GM12873 (cell line): ENCODE measurements around the gene TCHP.

Experiments
- TF ChIP-seq, protein P1 (sequence below): IDR thresholded peaks from 2 replicates; pipeline ENCODE4 v1.5.1; 2012; ENCODE audit warnings: low read depth, mild to moderate bottlenecking, moderate library complexity, low read length, control low read depth; ENCODE audit not compliant: insufficient read depth; ENCODE audit errors: missing control alignments

The TCHP gene

DNA sequence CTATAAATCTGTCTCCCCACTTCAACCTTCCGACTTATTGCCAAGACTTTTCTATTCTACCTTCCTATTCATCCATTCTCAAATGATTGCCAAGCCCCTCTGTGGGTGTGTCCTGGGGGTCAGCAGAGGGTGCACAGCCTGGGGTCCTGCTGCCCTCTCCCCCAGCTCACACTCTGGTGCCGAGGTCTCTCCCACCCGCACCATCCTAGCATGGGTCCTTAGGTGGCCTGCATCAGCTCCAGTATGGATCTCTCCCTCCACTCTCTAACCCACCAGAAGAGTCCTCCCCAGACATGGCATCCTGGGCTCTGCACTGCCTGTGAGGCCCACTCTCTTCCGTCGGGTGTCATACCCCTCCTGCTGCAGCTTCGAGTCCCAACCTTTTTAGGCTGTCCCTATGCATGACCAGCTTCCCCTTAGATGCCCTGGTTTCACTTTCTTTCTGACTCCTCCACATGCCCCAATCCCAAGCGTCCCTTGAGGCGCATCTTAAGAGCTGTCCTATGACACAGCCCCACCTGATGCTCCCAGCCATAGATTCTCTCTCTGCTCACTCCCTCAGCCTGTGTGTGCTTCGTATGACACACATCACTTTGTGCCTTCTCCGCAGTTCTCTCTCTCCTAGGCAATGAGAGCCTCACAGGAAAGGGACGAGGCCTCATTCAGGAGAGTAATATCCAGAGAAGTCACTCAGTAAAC lies 52.2 kb downstream of the TCHP start:
- TF ChIP-seq, protein P1, sequence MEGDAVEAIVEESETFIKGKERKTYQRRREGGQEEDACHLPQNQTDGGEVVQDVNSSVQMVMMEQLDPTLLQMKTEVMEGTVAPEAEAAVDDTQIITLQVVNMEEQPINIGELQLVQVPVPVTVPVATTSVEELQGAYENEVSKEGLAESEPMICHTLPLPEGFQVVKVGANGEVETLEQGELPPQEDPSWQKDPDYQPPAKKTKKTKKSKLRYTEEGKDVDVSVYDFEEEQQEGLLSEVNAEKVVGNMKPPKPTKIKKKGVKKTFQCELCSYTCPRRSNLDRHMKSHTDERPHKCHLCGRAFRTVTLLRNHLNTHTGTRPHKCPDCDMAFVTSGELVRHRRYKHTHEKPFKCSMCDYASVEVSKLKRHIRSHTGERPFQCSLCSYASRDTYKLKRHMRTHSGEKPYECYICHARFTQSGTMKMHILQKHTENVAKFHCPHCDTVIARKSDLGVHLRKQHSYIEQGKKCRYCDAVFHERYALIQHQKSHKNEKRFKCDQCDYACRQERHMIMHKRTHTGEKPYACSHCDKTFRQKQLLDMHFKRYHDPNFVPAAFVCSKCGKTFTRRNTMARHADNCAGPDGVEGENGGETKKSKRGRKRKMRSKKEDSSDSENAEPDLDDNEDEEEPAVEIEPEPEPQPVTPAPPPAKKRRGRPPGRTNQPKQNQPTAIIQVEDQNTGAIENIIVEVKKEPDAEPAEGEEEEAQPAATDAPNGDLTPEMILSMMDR: no peak

DNA sequence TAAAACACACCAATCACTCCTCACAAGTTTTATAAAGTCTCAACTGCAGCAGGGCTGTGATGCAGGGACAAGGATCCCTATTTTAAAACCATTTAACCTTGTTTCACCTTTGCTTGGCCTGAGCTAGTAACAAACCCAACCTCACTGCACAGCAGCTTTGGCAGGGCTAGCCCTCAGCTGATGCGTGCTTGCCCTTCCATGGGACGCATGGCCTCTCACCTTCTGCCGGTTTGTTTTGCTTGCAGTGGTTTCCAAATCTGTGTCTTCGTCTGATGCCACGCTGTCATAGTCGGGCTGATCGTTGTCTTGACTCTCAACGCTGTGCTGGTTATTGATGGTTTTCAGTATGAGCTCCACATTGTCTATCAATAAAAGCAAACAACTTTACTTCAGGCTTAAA lies 52.8 kb downstream of the TCHP start:
- TF ChIP-seq, protein P1: no peak

DNA sequence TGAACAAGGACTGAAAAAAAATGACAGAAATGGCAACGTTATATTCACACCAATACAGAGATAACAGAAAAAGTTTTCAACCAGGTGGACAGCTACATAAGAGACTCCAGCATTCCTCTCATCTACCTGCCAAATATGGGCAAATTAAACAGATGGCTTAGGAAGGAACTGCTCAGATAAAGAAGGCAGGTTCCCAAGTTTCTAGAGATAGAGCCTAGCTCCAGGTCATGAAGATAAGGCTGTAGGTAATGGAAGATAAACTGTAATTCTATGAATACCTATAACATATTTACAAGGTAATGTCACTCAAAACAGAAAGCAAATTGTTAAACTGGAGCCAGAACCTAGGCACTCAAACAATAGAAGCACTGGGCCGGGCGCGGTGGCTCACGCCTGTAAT lies 53.6 kb downstream of the TCHP start:
- TF ChIP-seq, protein P1: no peak

DNA sequence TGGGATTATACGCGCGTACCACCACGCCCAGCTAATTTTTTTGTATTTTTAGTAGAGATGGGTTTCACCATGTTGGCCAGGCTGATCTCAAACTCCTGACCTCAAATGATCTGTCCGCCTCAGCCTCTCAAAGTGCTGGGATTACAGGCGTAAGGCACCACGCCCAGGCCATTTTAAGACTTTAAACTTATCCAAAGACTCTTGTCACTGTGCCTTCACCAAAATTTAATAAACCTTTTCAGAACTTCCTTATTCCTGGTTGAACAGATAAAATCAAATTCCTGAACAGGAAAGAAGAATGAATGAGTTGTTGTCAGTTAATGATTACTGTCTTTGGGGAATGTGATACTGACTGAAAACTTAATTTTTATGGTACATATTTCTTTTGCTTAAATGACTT lies 58.3 kb downstream of the TCHP start:
- TF ChIP-seq, protein P1: no peak

DNA sequence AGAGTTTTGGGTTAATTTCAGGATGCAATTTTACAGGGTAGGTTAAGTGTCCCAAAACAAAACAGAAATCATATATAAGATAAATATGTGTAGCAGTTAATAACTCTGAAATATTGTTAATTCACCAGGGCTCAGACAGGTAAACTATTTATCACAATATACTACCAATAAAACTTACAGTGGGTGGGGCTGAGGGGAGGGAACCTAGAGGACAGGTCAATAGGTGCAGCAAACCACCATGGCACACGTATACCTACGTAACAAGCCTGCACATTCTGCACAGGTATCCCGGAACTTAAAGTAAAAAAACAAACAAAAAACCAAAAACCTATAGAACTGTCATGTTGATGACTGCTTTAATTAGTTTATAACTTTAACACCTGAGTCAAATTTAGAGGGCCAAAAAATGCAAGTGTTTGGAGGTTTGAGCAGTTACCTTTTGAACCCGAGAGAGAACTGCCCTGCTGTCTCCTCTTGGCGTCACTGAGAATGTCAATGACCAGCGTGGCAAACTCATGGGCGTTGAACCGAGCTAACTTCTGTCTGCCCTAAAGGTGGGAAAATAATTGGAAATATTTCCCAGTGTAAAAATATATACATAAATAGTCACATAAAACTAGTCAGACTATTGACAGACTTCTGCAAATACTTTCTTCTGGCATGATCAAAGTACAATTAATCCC lies 59.5 kb downstream of the TCHP start:
- TF ChIP-seq, protein P1: no peak

GRCh38 chr12:109961201-109961600 lies 61.1 kb downstream of the TCHP start:
- TF ChIP-seq, protein P1: no peak

GRCh38 chr12:109961612-109962011 lies 61.5 kb downstream of the TCHP start:
- TF ChIP-seq, protein P1: no peak
